ENCODE results near the gene EFNA3. TPM values are rescaled to one million over a fixed set of nuclear protein-coding genes. Genes with fewer than 3 reads are reported as not detected.

Gene EFNA3
- total RNA-seq, 4 donors from 2014 or later, result 0.91 to 1.7 (median 1.7) TPM; not detected in 1

- H3K27me3 ChIP-seq, result no peaks in the 10 kb centered on the region
- WGBS, result 71% methylated on average over 4 of the region's 7 CpGs
- H3K27ac ChIP-seq (replicated peaks in 1 of 4), result peak overlapping the region in 3 of 4 donors; percentile 8 to 93 (median 92)
- peaks cover 24 to 45% (median 37%) of the 10 kb centered on the region in 4 donors for H3K4me1 ChIP-seq
- intact Hi-C loops (cut with DNase I), result no loop called here
- no peaks in the 10 kb centered on the region for H3K9me3 ChIP-seq
- H3K36me3 ChIP-seq, result peaks cover 41 to 55% (median 51%) of the 10 kb centered on the region in 4 donors
- no peak overlapping the region for H3K4me3 ChIP-seq
- DNase-seq (ENCODE audit: extremely low spot score), result no peak
- TF ChIP-seq CTCF (IDR thresholded peaks at IDR 0.05) (no peak), POLR2A (IDR thresholded peaks at IDR 0.05; ENCODE audit: low read depth) (no peak), EP300 (IDR thresholded peaks at IDR 0.05) (no peak), POLR2AphosphoS5 (IDR thresholded peaks at IDR 0.05) (no peak)
These were observed 25.0 kb upstream of the EFNA3 start for GRCh38 chr1:155053531-155054105.

GRCh38 chr1:155057104-155057503 is 21.5 kb upstream of the EFNA3 start:
- Histone ChIP-seq H3K27me3 (peaks cover 0 to 5% (median 0%) of the 10 kb centered on the region in 4 donors), H3K4me1 (peaks cover 30 to 43% (median 35%) of the 10 kb centered on the region in 4 donors), H3K9me3 (no peaks in the 10 kb centered on the region), H3K36me3 (peaks cover 45 to 88% (median 81%) of the 10 kb centered on the region in 4 donors), H3K27ac (replicated peaks in 1 of 4) (no peak overlapping the region), H3K4me3 (no peak overlapping the region)
- DNase-seq (ENCODE audit: extremely low spot score), result no peak
- 93% methylated on average over 8 of the region's 8 CpGs for WGBS
- intact Hi-C loops (cut with DNase I), result no loop called here
- no peak for TF ChIP-seq POLR2A (IDR thresholded peaks at IDR 0.05; ENCODE audit: low read depth)
- TF ChIP-seq CTCF (IDR thresholded peaks at IDR 0.05), result no peak
- no peak for TF ChIP-seq EP300 (IDR thresholded peaks at IDR 0.05)
- TF ChIP-seq POLR2AphosphoS5 (IDR thresholded peaks at IDR 0.05), result no peak

- Histone ChIP-seq H3K27me3 (peaks cover 0 to 7% (median 0%) of the 10 kb centered on the region in 4 donors), H3K36me3 (peaks cover 45 to 95% (median 82%) of the 10 kb centered on the region in 4 donors), H3K4me1 (peaks cover 30 to 43% (median 37%) of the 10 kb centered on the region in 4 donors), H3K27ac (replicated peaks in 1 of 4) (no peak overlapping the region), H3K9me3 (no peaks in the 10 kb centered on the region), H3K4me3 (no peak overlapping the region)
- no peak for DNase-seq (ENCODE audit: extremely low spot score)
- TF ChIP-seq CTCF (IDR thresholded peaks at IDR 0.05) (no peak), POLR2AphosphoS5 (IDR thresholded peaks at IDR 0.05) (no peak), EP300 (IDR thresholded peaks at IDR 0.05) (no peak), POLR2A (IDR thresholded peaks at IDR 0.05; ENCODE audit: low read depth) (no peak)
- WGBS, result no CpG with 5 or more reads among the region's 13 CpGs
- intact Hi-C loops (cut with DNase I), result no loop called here
These were observed 20.8 kb upstream of the EFNA3 start for GRCh38 chr1:155057788-155058211.

GRCh38 chr1:155060736-155061135 is 17.9 kb upstream of the EFNA3 start:
- peaks cover 0 to 7% (median 0%) of the 10 kb centered on the region in 4 donors for H3K27me3 ChIP-seq
- no peak overlapping the region for H3K4me3 ChIP-seq
- H3K4me1 ChIP-seq, result peaks cover 37 to 46% (median 42%) of the 10 kb centered on the region in 4 donors
- 68% methylated on average over 5 of the region's 8 CpGs for WGBS
- TF ChIP-seq POLR2A (IDR thresholded peaks at IDR 0.05; ENCODE audit: low read depth) (no peak), POLR2AphosphoS5 (IDR thresholded peaks at IDR 0.05) (no peak), CTCF (IDR thresholded peaks at IDR 0.05) (no peak), EP300 (IDR thresholded peaks at IDR 0.05) (no peak)
- no peaks in the 10 kb centered on the region for H3K9me3 ChIP-seq
- intact Hi-C loops (cut with DNase I), result loop anchor here (5.0 kb wide), 1 partner anchor 98 kb away; the partner anchor contains the start of gene PYGO2
- DNase-seq (ENCODE audit: extremely low spot score), result no peak
- no peak overlapping the region for H3K27ac ChIP-seq (replicated peaks in 1 of 4)
- peaks cover 31 to 70% (median 59%) of the 10 kb centered on the region in 4 donors for H3K36me3 ChIP-seq

All from esophagus muscularis mucosa (tissue), 4 donors.